GM23338 (cell line): Measurements from ENCODE around the gene DUSP8. TPM values are rescaled to one million over a fixed set of nuclear protein-coding genes. Genes with fewer than 3 reads are reported as not detected.

Experiments used
- CREB1 ChIP-seq: fragments of 250-450 bp; sonication (Bioruptor Pico); IDR thresholded peaks from 2 replicates; pipeline ENCODE4 v1.5.0; 2020; ENCODE audit warnings: low read depth, mild to moderate bottlenecking, moderate library complexity
- EZH2 ChIP-seq: fragments of 200-600 bp; sonication (generic); IDR thresholded peaks from one replicate; pipeline ENCODE4 v1.8.0; 2017; ENCODE audit warnings: antibody characterized with exemption, mild to moderate bottlenecking, low read depth; ENCODE audit not compliant: unreplicated experiment
- EZH2phosphoT487 ChIP-seq: fragments of 200-600 bp; sonication (generic); IDR thresholded peaks from one replicate; pipeline ENCODE4 v1.8.1; 2018; ENCODE audit warnings: antibody characterized with exemption; ENCODE audit not compliant: unreplicated experiment
- JUNB ChIP-seq: IDR thresholded peaks from one replicate; pipeline ENCODE4 v1.6.1; 2016; ENCODE audit warnings: antibody characterized with exemption; ENCODE audit not compliant: unreplicated experiment
- NANOG ChIP-seq: IDR thresholded peaks from 2 replicates; pipeline ENCODE4 v1.6.1; 2016; ENCODE audit warnings: antibody characterized with exemption, borderline replicate concordance
- POLR2AphosphoS5 ChIP-seq: IDR thresholded peaks from 2 replicates; pipeline ENCODE4 v1.6.1; 2016; ENCODE audit warnings: antibody characterized with exemption, low read depth
- STAT1 ChIP-seq: IDR thresholded peaks from one replicate; pipeline ENCODE4 v1.6.1; 2016; ENCODE audit warnings: antibody characterized with exemption; ENCODE audit not compliant: unreplicated experiment
- ZNF114 ChIP-seq: fragments of 250-450 bp; sonication (Bioruptor Pico); IDR thresholded peaks from 2 replicates; pipeline ENCODE4 v1.5.0; 2020; ENCODE audit warnings: mild to moderate bottlenecking, moderate library complexity
- ZNF331 ChIP-seq: fragments of 250-450 bp; sonication (Bioruptor Pico); IDR thresholded peaks from 2 replicates; pipeline ENCODE4 v1.5.0; 2020; ENCODE audit warnings: low read depth, mild to moderate bottlenecking, moderate library complexity
- ZNF462 ChIP-seq: fragments of 250-450 bp; sonication (Bioruptor Pico); IDR thresholded peaks from 2 replicates; pipeline ENCODE4 v1.5.0; 2020; ENCODE audit warnings: mild to moderate bottlenecking, moderate library complexity
- polyA plus RNA-seq: library from polyadenylated mRNA; unstranded; fragments of >200 nt; fragmentation: Nextera tagmentation; extraction: Ambion mirVana; gene quantifications from 2 replicates; pipeline ENCODE4 v1.2.1, GENCODE V29; 2016
- total RNA-seq: library from RNA; depleted of rRNA; stranded (reverse); fragments of >200 nt; shearing (Covaris generic); gene quantifications from 2 replicates; pipeline ENCODE4 v1.2.3, GENCODE V29; 2014
- TF ChIP-seq, protein P1 (sequence below): IDR thresholded peaks from 2 replicates; pipeline ENCODE4 v1.6.1; 2016; ENCODE audit warnings: antibody characterized with exemption

The DUSP8 gene
- total and polyA plus RNA-seq, 2 experiments from 2014 or later, result 1.1 TPM

DNA sequence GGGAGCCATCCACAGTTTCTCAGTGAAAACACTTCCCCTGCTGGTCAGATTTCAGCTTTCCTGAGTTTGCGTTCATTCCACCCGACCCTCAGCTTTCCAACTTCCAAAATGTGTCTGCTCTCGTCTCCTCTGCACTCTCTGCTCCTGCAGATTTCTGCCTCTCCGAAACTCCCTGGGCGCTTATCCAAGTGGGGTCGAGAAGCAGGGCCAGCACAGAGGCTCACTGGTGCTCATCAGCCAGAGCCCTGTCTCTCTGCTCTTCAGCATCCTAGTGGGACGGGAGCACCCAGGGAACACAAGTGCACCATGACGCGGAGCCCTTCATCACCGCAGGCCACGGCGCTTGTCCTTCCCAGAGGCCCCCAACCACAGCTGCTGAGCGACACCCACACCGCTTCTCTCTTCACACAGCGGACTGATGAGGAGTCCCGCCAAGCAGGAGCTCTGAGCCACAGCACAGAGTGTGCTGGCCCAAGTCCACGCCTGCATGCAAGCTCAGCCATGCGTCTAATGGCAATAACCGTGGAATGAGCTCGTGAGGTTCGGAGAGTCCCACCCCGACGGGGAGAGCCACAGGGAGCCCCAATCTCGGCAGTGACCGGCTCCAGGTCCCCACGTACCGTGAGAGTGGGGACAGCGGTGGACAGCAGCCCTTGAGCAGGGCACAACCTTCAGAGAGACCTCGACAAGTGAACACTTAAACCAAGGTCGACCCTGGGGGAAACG lies 57.6 kb downstream of the DUSP8 start (continued):
- TF ChIP-seq ZNF462 (CRISPR knock-in tag) (no peak), STAT1 (no peak), NANOG (no peak), EZH2 (no peak), ZNF114 (no peak), EZH2phosphoT487 (no peak), POLR2AphosphoS5 (no peak), ZNF331 (no peak), JUNB (no peak), CREB1 (no peak)
- TF ChIP-seq, protein P1, sequence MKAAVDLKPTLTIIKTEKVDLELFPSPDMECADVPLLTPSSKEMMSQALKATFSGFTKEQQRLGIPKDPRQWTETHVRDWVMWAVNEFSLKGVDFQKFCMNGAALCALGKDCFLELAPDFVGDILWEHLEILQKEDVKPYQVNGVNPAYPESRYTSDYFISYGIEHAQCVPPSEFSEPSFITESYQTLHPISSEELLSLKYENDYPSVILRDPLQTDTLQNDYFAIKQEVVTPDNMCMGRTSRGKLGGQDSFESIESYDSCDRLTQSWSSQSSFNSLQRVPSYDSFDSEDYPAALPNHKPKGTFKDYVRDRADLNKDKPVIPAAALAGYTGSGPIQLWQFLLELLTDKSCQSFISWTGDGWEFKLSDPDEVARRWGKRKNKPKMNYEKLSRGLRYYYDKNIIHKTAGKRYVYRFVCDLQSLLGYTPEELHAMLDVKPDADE, result no peak
